ENCODE results near the gene TULP3. TPM values are rescaled to one million over a fixed set of nuclear protein-coding genes. Genes with fewer than 3 reads are reported as not detected.

TULP3 gene
- total RNA-seq, 1 donor: 43.4 TPM

DNA sequence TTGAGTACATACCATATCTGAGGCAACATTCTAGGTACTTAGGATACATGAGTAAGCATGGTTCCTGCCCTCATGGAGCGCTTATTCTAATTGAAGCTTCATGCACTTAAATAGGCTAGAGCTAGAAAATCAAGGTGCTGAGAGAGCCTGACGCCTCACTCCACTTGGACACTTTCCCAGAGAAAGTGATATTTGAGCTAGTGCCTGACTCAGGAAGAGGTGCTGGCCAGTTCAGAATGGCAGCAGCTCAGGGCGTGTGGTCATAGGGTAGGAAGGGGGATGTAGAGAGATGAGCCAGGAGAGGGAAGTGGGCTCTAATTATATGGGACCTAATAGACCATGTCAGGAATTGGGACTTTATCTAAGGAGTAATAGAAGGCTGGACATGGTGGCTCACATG, 33.3 kb downstream of the TULP3 start:
- peaks cover 2% of the 10 kb centered on the region for H4K20me1 ChIP-seq (ENCODE audit: insufficient read depth, low read length)
- no peak overlapping the region for H3K4me3 ChIP-seq (ENCODE audit: insufficient read depth, low read length)
- H3K9me3 ChIP-seq (ENCODE audit: low read depth, low read length): no peaks in the 10 kb centered on the region
- no peak overlapping the region for H3K27ac ChIP-seq (ENCODE audit: low read depth, low read length)
- peaks cover 10% of the 10 kb centered on the region for H3K79me2 ChIP-seq (ENCODE audit: insufficient read depth, low read length)
- TF ChIP-seq CTCF (IDR thresholded peaks at IDR 0.05; ENCODE audit: extremely low read depth, low read depth, low read length): no peak
- peak; percentile 77 for DNase-seq (ENCODE audit: insufficient read length, low spot score, missing footprints)
- no peak overlapping the region for H2AFZ ChIP-seq (ENCODE audit: low read length)
- no peaks in the 10 kb centered on the region for H3K27me3 ChIP-seq (ENCODE audit: insufficient read depth, low read length)
- peaks cover 11% of the 10 kb centered on the region for H3K4me1 ChIP-seq (ENCODE audit: insufficient read depth, low read length)
- no peak overlapping the region for H3K4me2 ChIP-seq (ENCODE audit: insufficient read depth, low read length)
- H3K36me3 ChIP-seq (ENCODE audit: insufficient read depth, low read length): peaks cover 33% of the 10 kb centered on the region

DNA sequence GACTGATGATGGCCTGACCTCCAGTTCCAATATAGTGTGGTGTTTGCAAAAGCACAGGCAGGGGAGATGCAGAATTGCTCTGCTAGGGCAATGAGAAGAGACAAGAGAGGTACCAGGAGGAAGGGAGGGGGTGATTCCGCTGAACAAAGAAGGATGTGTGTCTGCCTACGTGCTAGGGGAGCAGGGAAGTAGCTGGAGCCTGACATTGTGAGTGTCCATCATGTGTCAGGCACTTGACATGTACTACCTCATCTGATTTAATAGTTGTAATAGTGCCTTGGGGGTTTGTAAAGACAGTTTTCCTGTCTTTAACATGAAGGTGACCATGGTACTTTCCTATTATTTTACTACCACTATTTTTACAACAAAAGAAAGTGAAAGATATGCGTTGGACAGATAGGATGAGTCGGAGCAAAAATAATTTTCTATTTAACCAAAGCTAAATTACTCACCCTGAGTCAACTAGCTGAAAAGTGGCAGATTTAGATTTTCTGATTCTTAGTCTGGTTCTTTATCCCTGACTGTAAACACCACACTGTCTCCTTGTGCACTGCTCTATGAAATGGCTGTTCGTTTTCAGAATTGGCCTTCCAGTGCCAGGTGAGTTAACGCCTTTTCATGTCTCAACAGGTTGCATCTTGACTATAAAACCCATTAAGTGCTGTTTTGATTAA, 34.8 kb downstream of the TULP3 start:
- Histone ChIP-seq H3K27me3 (ENCODE audit: insufficient read depth, low read length) (no peaks in the 10 kb centered on the region), H3K27ac (ENCODE audit: low read depth, low read length) (peak overlapping the region; percentile 36), H4K20me1 (ENCODE audit: insufficient read depth, low read length) (peaks cover 2% of the 10 kb centered on the region), H3K4me1 (ENCODE audit: insufficient read depth, low read length) (peaks cover 11% of the 10 kb centered on the region), H3K4me2 (ENCODE audit: insufficient read depth, low read length) (peak overlapping the region; percentile 68), H3K79me2 (ENCODE audit: insufficient read depth, low read length) (peaks cover 7% of the 10 kb centered on the region), H3K4me3 (ENCODE audit: insufficient read depth, low read length) (no peak overlapping the region), H2AFZ (ENCODE audit: low read length) (no peak overlapping the region), H3K36me3 (ENCODE audit: insufficient read depth, low read length) (peaks cover 37% of the 10 kb centered on the region), H3K9me3 (ENCODE audit: low read depth, low read length) (no peaks in the 10 kb centered on the region)
- DNase-seq (ENCODE audit: insufficient read length, low spot score, missing footprints): peak; percentile 47
- no peak for TF ChIP-seq CTCF (IDR thresholded peaks at IDR 0.05; ENCODE audit: extremely low read depth, low read depth, low read length)

GRCh38 chr12:2930865-2931264, 40.2 kb downstream of the TULP3 start:
- H3K36me3 ChIP-seq (ENCODE audit: insufficient read depth, low read length): peaks cover 61% of the 10 kb centered on the region
- H3K79me2 ChIP-seq (ENCODE audit: insufficient read depth, low read length): peaks cover 3% of the 10 kb centered on the region
- no peak for DNase-seq (ENCODE audit: insufficient read length, low spot score, missing footprints)
- no peak overlapping the region for H3K27ac ChIP-seq (ENCODE audit: low read depth, low read length)
- H3K4me1 ChIP-seq (ENCODE audit: insufficient read depth, low read length): peaks cover 3% of the 10 kb centered on the region
- H3K4me3 ChIP-seq (ENCODE audit: insufficient read depth, low read length): no peak overlapping the region
- H3K27me3 ChIP-seq (ENCODE audit: insufficient read depth, low read length): no peaks in the 10 kb centered on the region
- no peak for TF ChIP-seq CTCF (IDR thresholded peaks at IDR 0.05; ENCODE audit: extremely low read depth, low read depth, low read length)
- no peaks in the 10 kb centered on the region for H3K9me3 ChIP-seq (ENCODE audit: low read depth, low read length)
- no peaks in the 10 kb centered on the region for H4K20me1 ChIP-seq (ENCODE audit: insufficient read depth, low read length)
- H2AFZ ChIP-seq (ENCODE audit: low read length): no peak overlapping the region
- no peak overlapping the region for H3K4me2 ChIP-seq (ENCODE audit: insufficient read depth, low read length)

GRCh38 chr12:2933586-2933985, 42.9 kb downstream of the TULP3 start:
- Histone ChIP-seq H3K4me2 (ENCODE audit: insufficient read depth, low read length) (no peak overlapping the region), H3K9me3 (ENCODE audit: low read depth, low read length) (no peaks in the 10 kb centered on the region), H3K79me2 (ENCODE audit: insufficient read depth, low read length) (no peaks in the 10 kb centered on the region), H3K27me3 (ENCODE audit: insufficient read depth, low read length) (no peaks in the 10 kb centered on the region), H3K36me3 (ENCODE audit: insufficient read depth, low read length) (peaks cover 67% of the 10 kb centered on the region), H3K27ac (ENCODE audit: low read depth, low read length) (no peak overlapping the region), H4K20me1 (ENCODE audit: insufficient read depth, low read length) (no peaks in the 10 kb centered on the region), H2AFZ (ENCODE audit: low read length) (no peak overlapping the region), H3K4me1 (ENCODE audit: insufficient read depth, low read length) (no peaks in the 10 kb centered on the region), H3K4me3 (ENCODE audit: insufficient read depth, low read length) (no peak overlapping the region)
- no peak for DNase-seq (ENCODE audit: insufficient read length, low spot score, missing footprints)
- no peak for TF ChIP-seq CTCF (IDR thresholded peaks at IDR 0.05; ENCODE audit: extremely low read depth, low read depth, low read length)

All from osteoblast (primary cell).